Ovary (tissue), 3 donors: ENCODE measurements around the gene ABCC3.

Source experiments
- EP300 ChIP-seq: sonication (generic); formaldehyde crosslinking; IDR thresholded peaks from one replicate; pipeline ENCODE4 v1.6.1; 2017; ENCODE audit warnings: antibody characterized with exemption
- POLR2A ChIP-seq: fragments of 450-650 bp; IDR thresholded peaks from one replicate; pipeline ENCODE4 v1.6.1; 2017; ENCODE audit warnings: antibody characterized with exemption, mild to moderate bottlenecking, moderate library complexity
- TF ChIP-seq, protein P1 (sequence below), 3 donors: fragments of 450-650 bp in 2 of 3; fragments of 200-600 bp in 1 of 3; IDR thresholded peaks; one replicate each; pipeline versions ENCODE4 v1.5.1 to v1.8.0; 2016 to 2022; ENCODE audit warnings: antibody characterized with exemption in 3 of 3, mild to moderate bottlenecking in 1 of 3
- donor health status: DM: no; HTN: no; CAD: no.

DNA sequence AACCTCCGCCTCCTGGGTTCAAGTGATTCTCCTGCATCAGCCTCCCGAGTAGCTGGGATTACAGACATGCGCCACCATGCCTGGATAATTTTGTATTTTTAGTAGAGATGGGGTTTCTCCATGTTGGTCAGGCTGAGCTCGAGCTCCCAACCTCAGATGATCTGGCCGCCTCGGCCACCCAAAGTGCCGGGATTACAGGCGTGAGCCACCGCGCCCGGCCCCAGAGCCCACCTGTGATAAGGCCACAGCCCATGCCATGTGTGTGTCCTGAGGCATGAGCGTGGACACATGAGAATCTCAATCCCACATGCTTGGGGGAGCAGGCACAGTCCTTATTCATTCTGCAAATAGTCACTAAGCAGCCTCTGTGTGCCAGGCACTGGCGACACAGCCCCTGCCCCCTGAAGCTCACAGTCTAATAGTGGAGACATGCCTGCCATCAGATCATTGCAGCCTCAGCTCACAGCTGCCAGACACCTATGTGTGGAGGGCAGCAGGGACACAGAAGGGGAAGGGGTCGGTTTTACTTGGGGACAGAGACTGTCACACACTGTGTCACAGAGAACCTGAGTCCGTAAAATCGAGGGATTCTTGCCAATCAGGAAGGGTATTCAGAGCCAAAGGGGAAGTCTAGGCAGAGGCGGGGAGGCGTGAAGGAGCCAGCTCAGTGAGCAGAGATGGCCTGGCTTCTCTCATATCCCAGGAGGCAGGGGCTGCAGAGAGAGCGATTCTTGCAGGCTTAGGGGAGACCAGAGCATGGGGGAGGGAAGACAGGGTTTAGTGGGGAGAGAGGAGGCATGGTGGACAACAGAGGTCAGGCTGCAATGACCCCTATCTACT is 9.4 kb upstream of the ABCC3 start:
- TF ChIP-seq EP300: no peak
- TF ChIP-seq, protein P1, sequence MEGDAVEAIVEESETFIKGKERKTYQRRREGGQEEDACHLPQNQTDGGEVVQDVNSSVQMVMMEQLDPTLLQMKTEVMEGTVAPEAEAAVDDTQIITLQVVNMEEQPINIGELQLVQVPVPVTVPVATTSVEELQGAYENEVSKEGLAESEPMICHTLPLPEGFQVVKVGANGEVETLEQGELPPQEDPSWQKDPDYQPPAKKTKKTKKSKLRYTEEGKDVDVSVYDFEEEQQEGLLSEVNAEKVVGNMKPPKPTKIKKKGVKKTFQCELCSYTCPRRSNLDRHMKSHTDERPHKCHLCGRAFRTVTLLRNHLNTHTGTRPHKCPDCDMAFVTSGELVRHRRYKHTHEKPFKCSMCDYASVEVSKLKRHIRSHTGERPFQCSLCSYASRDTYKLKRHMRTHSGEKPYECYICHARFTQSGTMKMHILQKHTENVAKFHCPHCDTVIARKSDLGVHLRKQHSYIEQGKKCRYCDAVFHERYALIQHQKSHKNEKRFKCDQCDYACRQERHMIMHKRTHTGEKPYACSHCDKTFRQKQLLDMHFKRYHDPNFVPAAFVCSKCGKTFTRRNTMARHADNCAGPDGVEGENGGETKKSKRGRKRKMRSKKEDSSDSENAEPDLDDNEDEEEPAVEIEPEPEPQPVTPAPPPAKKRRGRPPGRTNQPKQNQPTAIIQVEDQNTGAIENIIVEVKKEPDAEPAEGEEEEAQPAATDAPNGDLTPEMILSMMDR (IDR thresholded peaks at IDR 0.05): no peak
- no peak for TF ChIP-seq POLR2A
